ENCODE results near the gene ZNF407.

The ZNF407 gene

DNA sequence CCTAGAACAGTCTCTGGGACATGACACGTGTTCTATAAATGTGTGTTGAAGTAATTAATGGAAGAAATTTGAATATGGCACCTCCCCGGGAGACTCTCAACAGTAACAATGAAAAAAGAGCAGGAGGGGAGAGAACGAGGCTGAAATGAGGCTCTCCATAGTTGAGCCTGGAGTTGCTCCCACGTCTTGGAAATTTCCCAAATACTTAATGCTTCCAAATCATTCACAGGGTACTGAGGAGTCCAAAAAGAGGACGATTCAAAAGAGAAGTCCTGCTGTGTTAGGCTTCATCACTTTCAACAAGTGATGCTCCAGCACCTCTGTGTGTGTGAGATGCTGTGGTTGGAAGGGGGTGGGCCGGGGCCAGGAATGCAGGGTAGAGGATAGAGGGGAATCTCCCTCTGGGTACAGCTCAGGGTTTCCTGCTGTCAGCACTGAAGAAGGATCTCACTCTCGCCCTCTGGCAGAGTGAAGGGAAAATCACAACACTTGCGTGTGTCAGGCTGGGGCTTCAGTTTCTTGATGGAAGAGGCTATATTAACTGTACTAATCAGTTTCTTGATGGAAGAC lies 18.1 kb upstream of the ZNF407 start:
- no peak for DNase-seq (ENCODE audit: low read depth)

DNA sequence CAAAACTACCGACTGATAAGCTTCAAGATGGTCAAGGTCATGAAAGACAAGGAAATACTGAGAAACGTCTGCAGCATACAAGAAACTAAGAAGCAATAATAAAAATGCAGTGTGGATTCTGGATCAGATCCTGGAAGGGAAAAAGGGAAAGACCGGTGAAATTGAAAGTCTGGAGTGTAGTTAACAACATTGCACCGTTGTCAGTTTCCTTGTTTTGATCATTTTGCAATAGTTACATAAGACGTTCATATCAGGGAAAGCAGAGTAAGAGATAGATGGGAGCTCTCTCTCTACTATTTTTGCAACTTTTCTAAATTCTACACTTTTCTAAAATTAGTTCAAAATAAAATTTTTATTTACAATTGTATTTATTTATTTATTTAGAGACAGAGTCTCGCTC lies 15.0 kb upstream of the ZNF407 start:
- no peak for DNase-seq (ENCODE audit: low read depth)

DNA sequence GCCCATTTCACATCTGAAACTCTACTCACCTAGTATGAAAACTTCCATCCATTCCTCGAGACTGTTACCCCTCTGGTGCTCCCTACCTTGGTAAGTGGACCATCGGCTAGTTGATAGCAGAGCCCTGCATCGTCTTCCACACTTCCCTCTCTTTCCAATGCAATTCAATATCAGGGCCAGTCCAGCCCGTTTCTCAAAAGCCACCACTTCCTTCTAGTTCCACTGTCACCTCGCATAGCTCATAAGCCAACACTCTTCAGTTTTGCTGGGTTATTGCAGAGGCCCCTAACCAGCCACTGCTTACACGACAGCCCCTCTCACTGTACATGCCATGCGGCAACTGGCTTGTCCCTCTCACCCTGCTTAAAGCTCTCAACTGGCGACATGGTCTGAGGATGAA lies 10.2 kb upstream of the ZNF407 start:
- DNase-seq (ENCODE audit: low read depth) = no peak

DNA sequence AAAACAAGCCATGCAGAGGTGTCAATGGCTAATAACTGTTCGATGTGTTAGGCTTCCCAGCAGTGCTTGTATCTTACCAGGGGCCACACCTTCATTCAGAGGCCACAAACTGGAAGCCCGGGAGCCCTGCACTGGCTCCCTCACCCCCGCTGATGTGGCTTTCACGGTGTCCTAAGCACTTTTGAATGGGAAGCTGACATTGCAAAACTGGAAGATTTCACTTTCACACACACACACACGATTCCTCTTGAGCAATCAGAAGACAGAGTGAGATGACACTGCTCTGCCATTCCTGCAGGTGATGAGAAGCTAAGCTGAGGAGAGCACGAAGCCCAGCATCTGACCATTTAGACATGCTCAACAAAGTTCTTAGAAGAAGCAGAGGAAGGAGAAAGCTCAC lies 8.6 kb upstream of the ZNF407 start:
- DNase-seq (ENCODE audit: low read depth) = no peak

DNA sequence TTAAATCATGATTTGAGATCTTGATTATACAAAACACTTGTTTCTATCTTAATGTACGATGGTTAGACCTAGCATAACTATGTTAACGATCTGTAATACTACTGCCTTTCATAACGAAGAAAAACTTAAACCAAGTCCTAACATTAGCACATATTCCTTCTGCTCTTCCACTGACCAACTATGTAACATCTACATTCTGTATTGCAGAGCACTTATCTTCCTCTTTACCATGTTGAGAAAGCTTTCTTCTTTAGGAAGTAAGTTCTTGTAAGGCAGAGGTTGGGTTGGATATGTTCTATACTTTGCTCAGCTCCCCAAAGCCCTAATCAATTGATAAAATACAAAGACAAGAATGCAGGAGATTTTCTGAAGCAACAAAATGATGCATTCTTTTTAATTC lies 7.9 kb upstream of the ZNF407 start:
- no peak for DNase-seq (ENCODE audit: low read depth)

DNA sequence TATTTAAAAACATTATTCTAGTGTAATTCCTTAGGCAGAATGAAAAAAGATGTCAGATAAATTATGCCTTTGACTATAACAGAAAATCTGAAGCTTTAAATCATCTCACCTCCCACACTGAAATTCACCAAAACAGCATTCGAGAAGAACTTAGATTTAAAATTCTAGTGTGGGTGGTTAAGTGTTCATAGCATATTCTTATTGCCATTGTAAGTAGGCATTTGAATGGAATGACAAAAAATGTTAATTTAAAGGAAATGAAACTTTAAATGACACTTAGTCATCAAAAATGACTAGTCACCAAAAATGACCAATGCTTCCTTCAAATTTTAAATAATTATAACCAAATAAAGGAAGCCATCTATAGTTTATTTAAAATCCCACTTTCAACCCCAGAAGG lies 7.0 kb upstream of the ZNF407 start:
- no peak for DNase-seq (ENCODE audit: low read depth)

DNA sequence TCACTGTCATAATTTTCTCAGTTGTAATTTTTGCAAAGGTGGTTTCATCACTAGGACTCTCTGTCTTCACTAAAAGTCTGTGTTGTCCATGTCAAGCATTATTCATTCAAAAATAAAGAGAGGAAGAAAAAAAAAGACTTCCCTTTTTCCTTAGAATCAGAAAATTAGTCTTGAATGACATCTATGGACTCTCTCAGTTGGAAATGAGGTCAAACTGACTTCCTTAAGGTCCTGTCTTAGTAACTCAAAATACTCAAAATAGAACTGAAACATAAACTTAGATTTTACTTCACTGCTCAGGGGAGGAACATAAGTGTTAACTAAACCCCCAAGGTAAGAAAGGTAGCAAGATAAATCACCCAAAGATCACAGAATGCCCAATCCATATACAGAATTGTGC lies 2.2 kb upstream of the ZNF407 start:
- DNase-seq (ENCODE audit: low read depth) = no peak

DNA sequence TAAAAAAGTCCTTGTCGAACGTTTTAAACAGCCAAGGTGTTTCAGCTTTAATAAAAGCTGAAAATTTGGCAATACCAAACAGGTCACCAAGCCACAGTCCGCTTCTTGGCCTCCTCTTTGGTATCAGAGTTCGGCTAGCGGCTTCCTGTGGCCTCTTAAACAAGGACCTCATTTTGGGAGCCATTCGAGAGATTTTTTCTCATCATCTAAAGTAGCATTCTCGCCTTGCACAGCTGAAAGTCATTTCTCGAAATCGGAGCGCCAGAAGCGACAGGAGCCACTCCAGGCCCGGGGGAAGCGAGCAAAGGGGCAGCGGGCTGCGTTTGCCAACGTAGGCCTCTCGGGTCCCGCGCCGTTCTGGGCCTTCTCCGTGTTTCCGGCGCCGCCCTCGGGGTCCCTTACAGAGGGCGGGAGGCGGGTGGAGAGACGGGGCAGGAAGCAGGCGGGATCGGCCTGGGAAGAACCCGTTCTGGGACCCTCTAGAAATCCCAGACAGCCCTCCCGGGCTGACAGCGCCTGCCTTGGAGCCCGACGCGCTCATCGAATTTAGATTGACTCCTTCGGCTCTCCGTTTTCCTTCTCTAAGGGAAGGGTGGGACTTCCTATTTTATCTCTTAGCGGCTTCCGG lies 522 bp upstream of the ZNF407 start:
- DNase-seq (ENCODE audit: low read depth) = peak; percentile 39

DNA sequence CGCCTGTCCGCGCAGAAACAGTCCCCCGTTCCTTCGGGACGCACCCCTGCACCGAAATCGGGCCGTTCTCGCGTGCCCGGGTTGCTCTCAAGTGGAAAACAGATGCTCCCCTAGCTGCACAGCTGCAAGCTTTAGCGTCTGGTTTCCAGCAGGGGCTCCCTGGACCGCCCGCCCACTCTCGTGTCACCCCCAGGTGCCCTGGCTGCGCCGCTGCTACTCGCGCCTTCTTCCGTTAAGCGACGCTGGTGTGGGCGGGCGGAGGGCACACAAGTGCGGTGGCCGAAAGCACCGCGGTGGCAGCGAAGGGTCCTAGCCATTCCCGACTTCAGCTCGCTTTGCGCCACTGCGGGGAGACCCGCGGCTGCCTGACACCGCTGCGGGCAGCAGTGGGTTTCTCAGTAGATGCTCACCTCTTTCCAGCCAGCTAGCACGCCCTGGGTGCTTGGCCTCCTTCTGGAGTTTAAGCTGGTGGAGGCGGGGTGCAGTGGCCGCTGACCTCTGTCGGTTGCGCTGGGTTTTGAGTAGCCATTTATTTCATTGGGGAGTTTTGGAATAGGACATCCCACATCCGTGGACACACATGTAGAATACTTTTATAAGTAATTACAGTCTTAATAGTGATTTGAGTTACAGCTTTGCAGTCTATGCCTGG lies 806 bp downstream of the ZNF407 start:
- DNase-seq (ENCODE audit: low read depth) = peak; percentile 8

DNA sequence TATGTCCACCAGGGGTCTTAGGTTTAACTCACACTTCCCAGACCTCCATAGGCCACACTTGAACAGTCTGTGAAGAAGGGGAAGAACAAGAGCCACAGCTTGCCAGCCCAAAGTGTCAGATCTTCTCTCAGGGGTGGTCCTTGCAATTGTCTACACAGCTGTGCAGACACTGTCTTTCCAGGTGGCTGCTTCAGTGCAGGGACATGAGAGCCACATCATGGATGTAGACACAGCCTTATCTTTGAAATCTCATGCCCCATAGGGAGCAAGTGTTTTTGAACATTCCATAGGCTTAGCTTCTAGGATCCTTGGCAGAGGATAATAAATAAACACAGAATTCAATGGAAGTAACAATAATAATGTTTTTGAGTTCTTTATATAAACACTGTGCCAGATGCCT lies 6.7 kb downstream of the ZNF407 start:
- DNase-seq (ENCODE audit: low read depth) = no peak

DNA sequence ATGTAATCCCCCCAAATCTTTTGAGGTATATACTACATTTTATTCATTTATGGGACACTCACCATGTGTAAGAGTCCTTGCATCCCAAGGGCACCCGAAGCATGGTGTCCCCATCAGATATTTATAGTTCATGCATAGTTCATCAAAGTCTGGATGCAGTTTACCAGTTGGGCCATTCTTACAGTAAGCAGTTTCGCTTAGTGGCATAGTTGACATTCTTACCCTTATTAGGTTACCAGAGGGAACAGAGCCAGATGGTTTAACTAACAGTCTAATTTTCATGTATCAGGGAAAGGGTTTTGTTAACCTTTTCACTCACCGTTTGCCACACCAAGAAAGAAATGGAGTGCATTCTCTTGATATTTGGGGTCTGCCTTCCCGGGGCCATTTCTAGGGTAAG lies 7.1 kb downstream of the ZNF407 start:
- peak; percentile 40 for DNase-seq (ENCODE audit: low read depth)

DNA sequence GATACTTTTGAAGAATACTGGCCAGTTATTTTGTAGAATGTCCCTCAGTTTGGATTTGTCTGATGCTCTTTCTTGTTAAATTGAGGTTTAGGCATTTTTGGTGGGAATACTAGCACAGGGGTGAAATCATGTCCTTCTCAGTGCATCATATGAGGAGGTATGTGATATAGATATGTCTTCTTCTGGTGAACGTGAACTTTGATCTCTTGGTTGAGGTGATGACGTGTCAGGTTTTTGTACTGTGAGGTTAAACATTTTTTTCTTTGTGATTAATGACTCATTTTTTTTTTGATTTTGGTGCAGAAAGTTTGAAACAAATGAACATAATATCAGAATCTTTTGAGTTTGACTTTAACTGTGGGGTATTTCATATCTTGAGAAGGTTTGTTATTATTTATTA lies 11.0 kb downstream of the ZNF407 start:
- DNase-seq (ENCODE audit: low read depth) = no peak

DNA sequence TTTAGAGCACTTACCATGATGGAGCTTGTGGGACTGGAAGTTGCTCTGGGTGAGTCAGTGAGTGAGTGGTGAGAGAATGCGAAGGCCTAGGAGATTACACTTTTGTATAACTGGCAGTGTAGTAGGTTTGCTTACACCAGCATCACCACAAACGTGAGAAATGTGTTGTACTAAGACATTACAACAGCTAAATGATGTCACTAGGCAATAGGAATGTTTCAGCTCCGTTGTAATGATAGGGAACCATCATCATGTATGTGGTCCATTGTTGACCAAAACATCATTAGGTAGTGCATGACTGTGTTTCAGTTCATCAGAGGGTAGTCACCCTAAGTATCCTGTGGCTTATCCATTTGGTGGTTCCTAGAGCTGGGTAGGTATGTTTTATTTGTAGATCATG lies 11.9 kb downstream of the ZNF407 start:
- peak; percentile 54 for DNase-seq (ENCODE audit: low read depth)

DNA sequence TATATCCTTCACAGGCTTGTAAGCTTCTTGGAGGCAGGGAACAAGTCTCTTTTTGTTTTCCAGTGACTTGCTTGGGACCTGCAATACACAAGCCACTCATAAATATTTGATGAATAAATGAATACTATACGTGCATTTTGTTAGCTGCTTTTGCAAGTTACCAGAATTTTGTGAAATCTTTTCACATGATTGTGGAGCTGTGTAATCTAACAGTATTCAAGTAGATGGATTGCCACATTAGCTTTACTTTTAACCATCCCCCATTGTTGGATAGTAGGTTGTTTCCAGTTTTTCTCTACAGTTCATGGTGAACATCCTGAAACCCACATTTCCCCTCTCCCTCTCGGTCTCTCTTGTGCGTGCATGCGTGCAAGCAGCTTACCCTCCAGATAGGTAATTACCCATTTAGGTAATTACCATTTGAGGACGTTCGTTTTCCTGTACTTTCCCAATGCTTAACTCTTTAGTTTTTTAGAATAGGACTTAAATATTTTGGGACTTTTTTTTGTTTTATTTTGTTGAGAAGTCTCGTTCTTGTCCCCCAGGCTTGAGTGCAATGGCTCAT lies 12.5 kb downstream of the ZNF407 start:
- DNase-seq (ENCODE audit: low read depth) = no peak

DNA sequence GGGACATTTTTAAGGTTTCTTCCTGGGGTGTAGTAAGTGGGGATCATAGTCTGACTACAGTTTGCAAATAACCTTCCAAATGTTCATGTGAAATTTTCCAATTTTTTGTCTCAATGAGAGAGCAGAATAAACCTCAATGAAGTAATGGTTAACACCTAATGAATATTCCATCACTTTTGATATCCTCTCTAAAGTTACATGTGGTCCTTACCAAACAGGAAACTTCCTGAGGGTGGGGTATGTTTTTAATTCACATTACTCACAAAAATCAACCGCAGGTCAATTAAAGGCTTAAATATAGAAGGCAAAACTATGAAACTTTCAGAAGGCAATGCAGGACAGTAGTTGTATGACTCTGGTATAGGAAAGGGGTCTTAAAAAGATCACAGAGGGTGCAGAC lies 13.2 kb downstream of the ZNF407 start:
- no peak for DNase-seq (ENCODE audit: low read depth)

DNA sequence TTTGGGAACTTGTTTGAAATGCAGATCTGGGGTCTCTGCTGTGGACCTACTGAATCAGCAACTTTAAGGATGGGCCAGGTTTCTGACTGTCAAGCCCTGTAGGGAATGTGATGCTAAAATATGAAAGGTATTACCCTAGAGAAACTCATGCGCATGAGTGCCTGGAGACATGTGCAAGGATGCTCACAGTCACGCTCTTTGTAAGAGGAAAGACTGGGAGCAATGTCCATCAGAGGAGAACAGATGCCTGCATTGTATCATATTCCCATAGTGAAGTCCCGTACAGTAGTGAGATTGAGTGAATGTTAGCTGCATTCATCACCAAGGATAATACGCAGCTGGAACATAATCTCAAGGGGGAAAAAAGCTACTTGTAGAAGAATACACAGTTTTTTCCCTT lies 14.1 kb downstream of the ZNF407 start:
- DNase-seq (ENCODE audit: low read depth) = no peak

DNA sequence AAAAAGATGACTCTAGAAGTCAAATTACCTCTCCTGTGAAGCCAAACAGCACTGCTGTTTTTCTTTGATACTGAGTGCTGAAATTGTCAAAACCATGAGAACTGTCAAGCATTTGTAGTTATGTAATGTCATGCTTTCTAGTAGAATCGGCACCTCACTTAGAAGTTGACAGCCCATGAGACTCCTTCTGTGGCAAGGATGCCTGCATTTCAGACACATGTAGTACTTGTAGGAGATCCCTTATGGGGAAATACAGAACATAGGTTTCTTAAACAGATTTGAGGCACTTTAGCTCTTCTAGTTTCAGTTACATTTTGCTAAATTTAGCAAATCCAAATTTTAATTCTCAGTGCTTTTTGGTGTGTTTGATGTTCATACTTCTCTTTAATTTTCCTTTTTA lies 15.7 kb downstream of the ZNF407 start:
- no peak for DNase-seq (ENCODE audit: low read depth)

DNA sequence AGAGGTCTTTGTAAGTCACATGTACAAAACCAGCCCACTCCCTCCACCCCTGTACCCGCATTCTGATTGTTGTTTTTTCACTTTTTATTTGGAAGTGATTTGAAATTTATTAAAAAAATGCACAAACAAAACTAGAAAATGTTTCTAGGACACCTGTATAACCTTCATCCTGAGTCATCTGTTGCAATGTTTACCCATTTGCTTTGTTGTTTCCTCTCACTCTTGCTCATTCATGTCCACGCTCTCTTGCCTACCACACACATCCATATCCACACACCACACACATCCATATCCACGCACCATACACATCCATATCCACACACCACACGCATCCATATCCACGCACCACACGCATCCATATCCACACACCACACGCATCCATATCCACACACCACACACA lies 18.8 kb downstream of the ZNF407 start:
- no peak for DNase-seq (ENCODE audit: low read depth)

DNA sequence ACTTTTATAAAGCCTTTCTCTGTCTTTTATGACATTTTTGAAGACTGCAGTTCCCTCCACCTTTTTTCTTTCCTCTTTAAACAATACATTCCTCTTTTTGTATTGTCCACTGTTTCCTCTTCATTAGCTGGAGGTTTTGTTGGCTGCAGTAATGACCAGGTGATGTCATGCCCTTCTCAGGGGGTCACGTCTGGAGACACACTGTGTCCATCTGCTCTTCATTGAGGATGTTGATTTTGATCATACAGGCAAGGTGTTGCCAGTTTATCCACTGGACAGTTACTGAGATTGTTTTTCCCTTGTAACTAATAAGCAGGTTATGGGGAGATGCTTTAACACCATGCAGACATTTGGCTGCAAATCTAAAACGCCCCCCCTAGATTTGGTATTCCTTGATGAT lies 19.8 kb downstream of the ZNF407 start:
- DNase-seq (ENCODE audit: low read depth) = no peak

DNA sequence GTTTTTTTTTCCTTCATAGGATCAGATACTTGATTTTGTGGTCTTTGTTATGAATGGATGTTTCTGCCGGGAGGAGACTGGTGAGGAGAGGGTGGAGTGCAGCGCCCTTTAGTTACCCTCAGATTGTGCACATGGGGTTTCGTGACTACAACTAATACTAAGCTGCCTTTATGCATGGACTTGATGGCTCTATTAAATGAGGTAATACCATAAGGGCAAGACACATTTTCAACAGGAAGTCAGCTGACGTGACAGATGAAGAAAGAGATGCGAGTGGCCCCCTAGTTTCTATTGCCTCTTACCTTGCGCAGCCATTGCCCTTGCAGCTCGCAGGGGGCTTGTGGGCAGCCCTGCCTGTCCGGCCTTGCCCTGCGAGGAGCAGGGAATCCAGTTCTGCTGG lies 24.4 kb downstream of the ZNF407 start:
- DNase-seq (ENCODE audit: low read depth) = no peak

DNA sequence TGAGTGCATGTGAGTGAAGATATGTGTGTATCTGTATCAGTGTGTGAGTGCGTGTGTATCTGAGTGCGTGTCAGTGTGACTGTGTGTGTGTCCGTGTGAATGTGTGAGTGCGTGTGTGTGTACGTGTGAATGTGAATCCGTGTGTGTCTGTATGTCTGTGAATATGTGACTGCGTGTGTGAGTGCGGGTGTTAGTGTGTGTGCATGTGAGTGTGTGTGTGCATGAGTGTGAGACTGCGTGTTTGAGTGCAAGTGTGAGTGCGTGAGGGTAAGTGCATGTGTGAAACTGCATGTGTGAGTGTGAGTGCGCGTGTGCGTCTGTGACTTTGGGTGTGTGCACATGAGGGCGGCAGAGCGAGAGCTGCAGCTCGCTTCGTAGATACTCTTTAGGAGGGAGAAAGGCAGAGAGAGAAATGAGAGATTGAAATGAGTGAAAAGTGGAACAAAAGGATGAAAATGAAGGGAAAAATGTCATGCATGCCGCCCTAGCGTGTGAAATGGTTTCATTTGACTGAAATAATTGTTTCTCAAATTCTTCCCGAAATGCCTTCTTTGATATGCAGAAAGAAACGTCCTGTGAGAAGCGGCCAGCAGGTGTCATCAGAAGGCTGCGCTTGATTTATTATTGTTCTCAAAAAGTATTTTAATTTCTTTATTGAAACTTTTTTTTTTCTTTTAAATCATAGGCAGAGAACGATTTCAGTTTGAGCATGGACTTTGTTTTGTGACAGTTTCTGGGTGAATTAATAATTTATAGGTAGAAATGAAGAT lies 25.6 kb downstream of the ZNF407 start:
- DNase-seq (ENCODE audit: low read depth) = no peak

DNA sequence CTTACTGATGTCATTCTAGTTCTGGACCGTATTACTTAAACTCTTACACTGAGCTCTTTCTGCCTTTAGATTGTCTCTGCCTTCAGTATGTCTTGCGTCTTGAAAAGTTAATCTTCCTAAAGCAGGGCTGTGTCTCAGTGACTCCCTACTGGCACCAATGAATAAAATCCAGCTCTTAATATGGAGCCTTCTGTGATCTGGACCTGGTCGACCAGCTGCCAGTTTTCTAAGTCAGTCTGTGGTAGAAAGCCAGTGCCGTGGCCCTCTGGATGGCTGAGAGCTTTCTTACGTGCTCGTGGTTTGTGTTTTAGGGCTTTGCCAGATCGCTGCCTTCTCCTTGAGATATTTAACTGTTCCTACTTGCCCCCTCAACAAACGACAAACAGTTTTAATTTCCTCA lies 26.8 kb downstream of the ZNF407 start:
- no peak for DNase-seq (ENCODE audit: low read depth)

DNA sequence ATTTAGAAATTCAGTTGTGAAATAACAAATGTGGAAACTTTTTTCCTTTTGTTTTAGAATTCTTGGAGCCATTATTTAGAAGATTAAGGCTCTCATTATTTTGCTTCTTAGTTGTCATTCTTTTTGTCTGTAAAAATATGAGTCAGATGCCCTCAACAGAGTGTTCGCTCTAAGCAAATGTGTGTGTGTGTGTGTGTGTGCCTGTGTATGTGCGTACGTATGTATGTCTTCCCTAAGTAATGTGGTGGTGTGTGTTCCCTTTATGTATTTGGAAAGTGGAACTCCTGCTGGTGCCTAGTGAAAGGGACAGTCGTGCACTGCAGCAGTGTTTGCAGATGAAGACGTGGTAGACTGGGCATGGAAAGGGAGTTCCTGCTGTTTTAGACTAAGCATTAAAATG lies 27.5 kb downstream of the ZNF407 start:
- DNase-seq (ENCODE audit: low read depth) = no peak

Data from GM04503 (cell line).